ENCODE measurements around the gene MOV10L1. TPM values are rescaled to one million over a fixed set of nuclear protein-coding genes. Genes with fewer than 3 reads are reported as not detected.
"Not testable (repeated sequence)": the region's sequence is repeated elsewhere in the genome, so short reads cannot be mapped to it uniquely, and the experiment has no call there.

Gene MOV10L1
- total and polyA plus RNA-seq, 2 donors (not counting 3 experiments of a cell fraction or from before 2014, with no cell fraction given): 27.6 to 37.6 TPM

- Histone ChIP-seq H3K9me3 (replicated peaks; ENCODE audit: control insufficient read depth, insufficient read depth, low read length) (no peaks in the 10 kb centered on the region), H3K36me3 (ENCODE audit: control insufficient read depth in 2 of 2, extremely low read depth in 1 of 2, insufficient read depth in 2 of 2, low read length in 2 of 2) (no peaks in the 10 kb centered on the region), H4K20me1 (replicated peaks; ENCODE audit: control insufficient read depth, extremely low read depth, insufficient read depth, low read length) (no peaks in the 10 kb centered on the region), H3K27ac (ENCODE audit: insufficient read depth, low read depth, low read length) (no peak overlapping the region), H3K4me3 (replicated peaks in 1 of 3; ENCODE audit: insufficient read depth in 1 of 3, low read depth in 1 of 3, low read length in 3 of 3) (no peak overlapping the region), H3K79me2 (ENCODE audit: control insufficient read depth, insufficient read depth, low read length) (no peaks in the 10 kb centered on the region), H3K4me2 (ENCODE audit: insufficient read depth, low read length) (no peak overlapping the region), H3K9me1 (replicated peaks; ENCODE audit: control insufficient read depth, extremely low read depth, insufficient read depth, low read length) (no peaks in the 10 kb centered on the region), H3K4me1 (ENCODE audit: control insufficient read depth, extremely low read depth, insufficient read depth, low read length) (no peaks in the 10 kb centered on the region), H2AFZ (ENCODE audit: low read depth, low read length) (no peak overlapping the region), H3K27me3 (ENCODE audit: control insufficient read depth in 2 of 2, insufficient read depth in 2 of 2, low read length in 2 of 2) (peaks cover 0 to 6% of the 10 kb centered on the region in 2 experiments), H3K9ac (replicated peaks; ENCODE audit: extremely low read depth, insufficient read depth, low read length) (no peak overlapping the region)
- no peak for FAIRE-seq
- CTCF ChIA-PET: interaction anchor here (1.4 to 1.5 kb wide), 2 partner anchors 21 to 319 kb away, joined by 3 to 4 read pairs; no protein-coding TSS in a partner anchor
- POLR2A ChIA-PET: no interaction called here
- TF ChIP-seq MAX (IDR thresholded peaks at IDR 0.05; ENCODE audit: insufficient read depth, insufficient read length) (no peak), JUN (IDR thresholded peaks at IDR 0.05; ENCODE audit: borderline replicate concordance, insufficient read depth, insufficient read length, low read depth) (no peak), FOS (IDR thresholded peaks at IDR 0.05; ENCODE audit: borderline replicate concordance, insufficient read depth, low read length) (no peak), POLR2AphosphoS5 (IDR thresholded peaks at IDR 0.05; ENCODE audit: insufficient read depth, low read depth, low read length) (no peak), GATA2 (IDR thresholded peaks at IDR 0.05; ENCODE audit: insufficient read depth, insufficient read length, low read depth, low read length) (no peak), POLR2A (IDR thresholded peaks at IDR 0.05; ENCODE audit: low read depth, low read length) (no peak), EZH2 (IDR thresholded peaks at IDR 0.05; ENCODE audit: borderline replicate concordance, low read depth, low read length, severe bottlenecking) (no peak), MYC (IDR thresholded peaks at IDR 0.05; ENCODE audit: low read depth, low read length) (no peak), CTCF (IDR thresholded peaks at IDR 0.05; ENCODE audit: extremely low read depth in 1 of 2, insufficient read depth in 1 of 2, low read depth in 1 of 2, low read length in 2 of 2) (no peak)
- dilution Hi-C loops (cut with MboI; ENCODE audit: extremely low pct_ligation_motif_present, low sequenced_read_pairs) (no loop called here), intact Hi-C loops (cut with micrococcal nuclease) (no loop called here)
- no TSS peak for BruUV-seq (replicated peaks)
- DNase-seq (ENCODE audit: low read depth, low spot score): no peak
These were observed 3.3 kb upstream of the MOV10L1 start for GRCh38 chr22:50086526-50086925.

GRCh38 chr22:50086975-50087374 is 2.8 kb upstream of the MOV10L1 start:
- H3K4me2 ChIP-seq (ENCODE audit: insufficient read depth, low read length); H3K79me2 ChIP-seq (ENCODE audit: control insufficient read depth, insufficient read depth, low read length); BruUV-seq (replicated peaks); H3K9me3 ChIP-seq (replicated peaks; ENCODE audit: control insufficient read depth, insufficient read depth, low read length); dilution Hi-C loops (cut with MboI; ENCODE audit: extremely low pct_ligation_motif_present, low sequenced_read_pairs); H4K20me1 ChIP-seq (replicated peaks; ENCODE audit: control insufficient read depth, extremely low read depth, insufficient read depth, low read length); H3K4me3 ChIP-seq (replicated peaks in 1 of 3; ENCODE audit: insufficient read depth in 1 of 3, low read depth in 1 of 3, low read length in 3 of 3); CTCF ChIA-PET; H3K9ac ChIP-seq (replicated peaks; ENCODE audit: extremely low read depth, insufficient read depth, low read length); H3K36me3 ChIP-seq (ENCODE audit: control insufficient read depth in 2 of 2, extremely low read depth in 1 of 2, insufficient read depth in 2 of 2, low read length in 2 of 2); H3K27ac ChIP-seq (ENCODE audit: insufficient read depth, low read depth, low read length); DNase-seq (ENCODE audit: low read depth, low spot score); intact Hi-C loops (cut with micrococcal nuclease); H3K27me3 ChIP-seq (ENCODE audit: control insufficient read depth in 2 of 2, insufficient read depth in 2 of 2, low read length in 2 of 2); H2AFZ ChIP-seq (ENCODE audit: low read depth, low read length); POLR2A ChIA-PET; H3K9me1 ChIP-seq (replicated peaks; ENCODE audit: control insufficient read depth, extremely low read depth, insufficient read depth, low read length); H3K4me1 ChIP-seq (ENCODE audit: control insufficient read depth, extremely low read depth, insufficient read depth, low read length); FAIRE-seq: not testable (repeated sequence)

Data from endothelial cell of umbilical vein (primary cell).